HepG2 (cell line): Measurements from ENCODE around the gene LIMK2. TPM values are rescaled to one million over a fixed set of nuclear protein-coding genes. Genes with fewer than 3 reads are reported as not detected.

Source experiments
- BORCS8-MEF2B ChIP-seq: sonication (generic); formaldehyde crosslinking; IDR thresholded peaks from 2 replicates; pipeline ENCODE4 v1.8.0; 2022; ENCODE audit warnings: mild to moderate bottlenecking, missing genetic modification reagents
- BRD4 ChIP-seq: sonication (generic); formaldehyde crosslinking; IDR thresholded peaks from 2 replicates; pipeline ENCODE4 v1.4.0; 2020; ENCODE audit warnings: missing genetic modification reagents
- CC2D1A ChIP-seq: sonication (generic); formaldehyde crosslinking; IDR thresholded peaks from 2 replicates; pipeline ENCODE4 v1.8.1; 2023; ENCODE audit warnings: mild to moderate bottlenecking, missing genetic modification reagents
- CENPX ChIP-seq: sonication (generic); formaldehyde crosslinking; IDR thresholded peaks from 2 replicates; pipeline ENCODE4 v1.9.0; 2021; ENCODE audit warnings: mild to moderate bottlenecking, missing genetic modification reagents, moderate library complexity
- CHD4 ChIP-seq: fragments of 200-600 bp; sonication (generic); IDR thresholded peaks from 2 replicates; pipeline ENCODE4 v1.7.0; 2017; ENCODE audit warnings: mild to moderate bottlenecking, low read length, borderline replicate concordance
- DNMT1 ChIP-seq: sonication (generic); formaldehyde crosslinking; IDR thresholded peaks from 2 replicates; pipeline ENCODE4 v1.5.1; 2020; ENCODE audit warnings: mild to moderate bottlenecking, missing genetic modification reagents
- JARID2 ChIP-seq: sonication (generic); formaldehyde crosslinking; IDR thresholded peaks from 2 replicates; pipeline ENCODE4 v1.8.1; 2023; ENCODE audit warnings: missing genetic modification reagents, inconsistent platforms; ENCODE audit not compliant: insufficient replicate concordance
- KLF9 ChIP-seq: IDR thresholded peaks from 2 replicates; pipeline ENCODE4 v1.6.1; 2016; ENCODE audit warnings: low read depth
- MZF1 ChIP-seq: sonication (generic); formaldehyde crosslinking; IDR thresholded peaks from 2 replicates; pipeline ENCODE4 v1.8.1; 2023; ENCODE audit warnings: mild to moderate bottlenecking, missing genetic modification reagents, borderline replicate concordance
- NFIC ChIP-seq: IDR thresholded peaks from 2 replicates; pipeline ENCODE4 v1.6.1; 2012; ENCODE audit warnings: mild to moderate bottlenecking, low read length, inconsistent platforms
- PITX1 ChIP-seq: sonication (generic); formaldehyde crosslinking; IDR thresholded peaks from 2 replicates; pipeline ENCODE4 v1.5.1; 2020; ENCODE audit warnings: mild to moderate bottlenecking, missing genetic modification reagents
- SAP130 ChIP-seq: IDR thresholded peaks from 2 replicates; pipeline ENCODE4 v1.6.1; 2016; ENCODE audit warnings: low read depth
- SMARCE1 ChIP-seq: fragments of 450-650 bp; IDR thresholded peaks from 2 replicates; pipeline ENCODE4 v1.6.1; 2017; ENCODE audit warnings: borderline replicate concordance
- SOX13 ChIP-seq, 3 experiments: fragments of 450-650 bp in 1 of 3; sonication (generic) in 1 of 3; formaldehyde crosslinking in 1 of 3; IDR thresholded peaks in 2 of 3; conservative IDR thresholded peaks in 1 of 3; 2 replicates each; pipeline versions ENCODE4 v1.5.0 to v1.6.1; 2016 to 2020; ENCODE audit warnings: antibody characterized with exemption in 1 of 3, mild to moderate bottlenecking in 1 of 3, missing compliant biosample characterization in 1 of 3, missing genetic modification reagents in 1 of 3, moderate library complexity in 1 of 3
- TAF1 ChIP-seq: sonication (generic); formaldehyde crosslinking; IDR thresholded peaks from 2 replicates; pipeline ENCODE4 v1.4.0; 2020; ENCODE audit warnings: missing genetic modification reagents
- THYN1 ChIP-seq: sonication (generic); formaldehyde crosslinking; IDR thresholded peaks from 2 replicates; pipeline ENCODE4 v1.8.1; 2023; ENCODE audit warnings: low read depth, mild to moderate bottlenecking, moderate library complexity, missing genetic modification reagents, borderline replicate concordance
- YEATS4 ChIP-seq: sonication (generic); formaldehyde crosslinking; IDR thresholded peaks from 2 replicates; pipeline ENCODE4 v1.4.0; 2020; ENCODE audit warnings: missing genetic modification reagents, borderline replicate concordance
- ZBTB1 ChIP-seq: sonication (generic); formaldehyde crosslinking; IDR thresholded peaks from 2 replicates; pipeline ENCODE4 v1.4.0; 2020; ENCODE audit warnings: missing genetic modification reagents, borderline replicate concordance
- ZFP82 ChIP-seq: sonication (generic); formaldehyde crosslinking; IDR thresholded peaks from 2 replicates; pipeline ENCODE4 v1.5.1; 2020; ENCODE audit warnings: mild to moderate bottlenecking, missing genetic modification reagents, borderline replicate concordance
- ZNF101 ChIP-seq: sonication (generic); formaldehyde crosslinking; IDR thresholded peaks from 2 replicates; pipeline ENCODE4 v1.4.0; 2020; ENCODE audit warnings: mild to moderate bottlenecking, low read depth, missing genetic modification reagents, borderline replicate concordance
- ZNF333 ChIP-seq: sonication (generic); formaldehyde crosslinking; IDR thresholded peaks from 2 replicates; pipeline ENCODE4 v1.4.0; 2020; ENCODE audit warnings: mild to moderate bottlenecking, missing genetic modification reagents, borderline replicate concordance
- ZNF501 ChIP-seq: sonication (generic); formaldehyde crosslinking; IDR thresholded peaks from 2 replicates; pipeline ENCODE4 v1.5.1; 2020; ENCODE audit warnings: mild to moderate bottlenecking, moderate library complexity, missing genetic modification reagents
- ZNF598 ChIP-seq: sonication (generic); formaldehyde crosslinking; IDR thresholded peaks from 2 replicates; pipeline ENCODE4 v1.5.1; 2020; ENCODE audit warnings: mild to moderate bottlenecking, missing genetic modification reagents, borderline replicate concordance
- ZNF615 ChIP-seq: sonication (generic); formaldehyde crosslinking; IDR thresholded peaks from 2 replicates; pipeline ENCODE4 v1.5.0; 2020; ENCODE audit warnings: mild to moderate bottlenecking, missing genetic modification reagents, borderline replicate concordance
- ZNF740 ChIP-seq: sonication (generic); formaldehyde crosslinking; IDR thresholded peaks from 2 replicates; pipeline ENCODE4 v1.4.0; 2020; ENCODE audit warnings: missing genetic modification reagents
- ZNF75D ChIP-seq: sonication (generic); formaldehyde crosslinking; IDR thresholded peaks from 2 replicates; pipeline ENCODE4 v1.8.1; 2023; ENCODE audit warnings: missing genetic modification reagents, mild to moderate bottlenecking, borderline replicate concordance
- ZSCAN29 ChIP-seq: sonication (generic); formaldehyde crosslinking; conservative IDR thresholded peaks from 2 replicates; pipeline ENCODE4 v1.4.0; 2020; ENCODE audit warnings: mild to moderate bottlenecking, missing genetic modification reagents
- polyA plus RNA-seq, 8 experiments: library from polyadenylated mRNA; depleted of rRNA in 3 of 8; stranded (reverse) in 7 of 8; unstranded in 1 of 8; fragments of >200 nt; fragmentation: Illumina TruSeq in 4 of 8; extraction: Trizol in 4 of 8; gene quantifications; 2 replicates each; pipeline versions ENCODE4 v1.2.1 to v1.2.3, GENCODE V29; 2011 to 2016; ENCODE audit warnings: low read depth in 4 of 8, missing spikeins in 1 of 8, mixed read lengths in 1 of 8; ENCODE audit not compliant: insufficient read depth in 1 of 8
- total RNA-seq, 5 experiments: library from RNA; depleted of rRNA; stranded (reverse); fragments of >200 nt; fragmentation: Illumina TruSeq; extraction: Trizol; gene quantifications; 2 replicates each; pipeline ENCODE4 v1.2.3, GENCODE V29; 2016; ENCODE audit warnings: low read depth in 1 of 5
- TF ChIP-seq, protein P1 (sequence below), 2 experiments: sonication (generic) in 1 of 2; formaldehyde crosslinking in 1 of 2; IDR thresholded peaks; 2 replicates each; pipeline versions ENCODE4 v1.4.0 to v1.6.1; 2016 to 2020; ENCODE audit warnings: borderline replicate concordance in 1 of 2, low read depth in 1 of 2, mild to moderate bottlenecking in 1 of 2, missing genetic modification reagents in 1 of 2

The LIMK2 gene
- total and polyA plus RNA-seq, 2 of the 13 experiments (the other 11 are each of a cell fraction or from before 2014, with no cell fraction given) = 20.9 to 29.8 TPM

DNA sequence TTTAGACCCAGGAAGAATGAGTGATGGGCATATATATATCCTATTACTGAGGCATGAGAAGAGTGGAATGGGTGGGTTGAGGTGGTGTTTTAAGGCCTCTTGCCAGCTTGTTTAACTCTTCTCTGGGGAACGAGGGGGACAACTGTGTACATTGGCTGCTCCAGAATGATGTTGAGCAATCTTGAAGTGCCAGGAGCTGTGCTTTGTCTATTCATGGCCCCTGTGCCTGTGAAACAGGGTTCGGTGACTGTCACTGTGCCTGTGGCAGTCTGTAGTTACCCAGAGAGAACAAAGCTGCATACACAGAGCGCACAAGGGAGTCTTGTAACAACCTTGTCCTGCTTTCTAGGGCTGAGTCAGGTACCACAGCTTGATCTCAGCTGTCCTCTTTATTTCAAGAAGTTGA, 11.7 kb downstream of the LIMK2 start (continued):
- TF ChIP-seq ZNF615 (CRISPR knock-in tag) (no peak; the same call in 1 of the 2 replicates), CC2D1A (CRISPR knock-in tag) (no peak), ZNF501 (CRISPR knock-in tag) (no peak), SMARCE1 (no peak), ZBTB1 (CRISPR knock-in tag) (no peak), ZNF75D (CRISPR knock-in tag) (no peak), YEATS4 (no peak), BORCS8-MEF2B (CRISPR knock-in tag) (no peak), SAP130 (peak; percentile 90), KLF9 (CRISPR knock-in tag) (no peak), DNMT1 (no peak), ZNF101 (CRISPR knock-in tag) (no peak), PITX1 (CRISPR knock-in tag) (no peak), THYN1 (peak; percentile 39; the same call in 1 of the 2 replicates), BRD4 (CRISPR knock-in tag) (no peak), CENPX (CRISPR knock-in tag) (no peak), ZNF333 (CRISPR knock-in tag) (no peak), ZNF740 (CRISPR knock-in tag) (no peak), ZFP82 (no peak), SOX13 (IDR thresholded peaks at IDR 0.05) (peak; percentile 76), SOX13 (CRISPR knock-in tag; conservative IDR thresholded peaks at IDR 0.05 in 1 of 2, IDR thresholded peaks at IDR 0.05 in 1 of 2) (peak in 1 of 2 experiments; percentile 91; a peak in 2 of 4 replicates), CHD4 (no peak; the same call in 1 of the 2 replicates), MZF1 (CRISPR knock-in tag) (no peak), JARID2 (CRISPR knock-in tag) (no peak), NFIC (no peak), TAF1 (CRISPR knock-in tag) (0 out of 2 replicates have a peak, but pooled peaks have one; percentile 28), ZSCAN29 (CRISPR knock-in tag) (0 out of 2 replicates have a peak, but pooled peaks have one; percentile 39), ZNF598 (CRISPR knock-in tag) (no peak)
- TF ChIP-seq, protein P1, sequence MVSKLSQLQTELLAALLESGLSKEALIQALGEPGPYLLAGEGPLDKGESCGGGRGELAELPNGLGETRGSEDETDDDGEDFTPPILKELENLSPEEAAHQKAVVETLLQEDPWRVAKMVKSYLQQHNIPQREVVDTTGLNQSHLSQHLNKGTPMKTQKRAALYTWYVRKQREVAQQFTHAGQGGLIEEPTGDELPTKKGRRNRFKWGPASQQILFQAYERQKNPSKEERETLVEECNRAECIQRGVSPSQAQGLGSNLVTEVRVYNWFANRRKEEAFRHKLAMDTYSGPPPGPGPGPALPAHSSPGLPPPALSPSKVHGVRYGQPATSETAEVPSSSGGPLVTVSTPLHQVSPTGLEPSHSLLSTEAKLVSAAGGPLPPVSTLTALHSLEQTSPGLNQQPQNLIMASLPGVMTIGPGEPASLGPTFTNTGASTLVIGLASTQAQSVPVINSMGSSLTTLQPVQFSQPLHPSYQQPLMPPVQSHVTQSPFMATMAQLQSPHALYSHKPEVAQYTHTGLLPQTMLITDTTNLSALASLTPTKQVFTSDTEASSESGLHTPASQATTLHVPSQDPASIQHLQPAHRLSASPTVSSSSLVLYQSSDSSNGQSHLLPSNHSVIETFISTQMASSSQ (IDR thresholded peaks at IDR 0.05; ENCODE audit: low read depth) = no peak
- TF ChIP-seq, protein P1 (CRISPR knock-in tag; IDR thresholded peaks at IDR 0.05; ENCODE audit: borderline replicate concordance) = peak; percentile 72; the same call in 1 of the 2 replicates
